NCI-H2107 treated with DMSO at 0.1 percent for 48 hours (cell line): ENCODE results near the gene ATP8B1.
"Not testable (repeated sequence)": the region's sequence is repeated elsewhere in the genome, so short reads cannot be mapped to it uniquely, and the experiment has no call there.

Experiments used
- DNase-seq: peaks from one replicate; lab custom pipeline; 2025; ENCODE audit not compliant: unreplicated experiment; lab: John Stamatoyannopoulos, UW

The ATP8B1 gene

DNA sequence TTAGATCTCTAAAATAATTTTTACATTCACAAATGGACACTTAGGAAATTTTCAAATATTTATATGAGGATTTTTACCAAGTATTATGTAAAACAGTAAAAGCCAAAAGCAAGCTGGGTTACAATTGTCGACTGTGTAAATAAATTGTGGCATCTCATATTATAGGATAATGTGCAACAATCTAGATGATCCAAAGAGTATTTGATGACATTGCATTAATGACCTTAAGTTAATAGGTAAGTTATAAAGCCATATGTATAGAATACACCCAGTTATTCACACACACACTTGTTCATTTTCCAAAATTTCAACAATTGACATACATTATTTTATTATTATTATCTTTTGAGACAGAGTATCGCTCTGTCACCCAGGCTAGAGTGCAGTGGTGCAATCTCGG, 69.3 kb downstream of the ATP8B1 start:
- DNase-seq, result no peak

GRCh38 chr18:57730146-57730545, 73.0 kb downstream of the ATP8B1 start:
- DNase-seq, result no peak

DNA sequence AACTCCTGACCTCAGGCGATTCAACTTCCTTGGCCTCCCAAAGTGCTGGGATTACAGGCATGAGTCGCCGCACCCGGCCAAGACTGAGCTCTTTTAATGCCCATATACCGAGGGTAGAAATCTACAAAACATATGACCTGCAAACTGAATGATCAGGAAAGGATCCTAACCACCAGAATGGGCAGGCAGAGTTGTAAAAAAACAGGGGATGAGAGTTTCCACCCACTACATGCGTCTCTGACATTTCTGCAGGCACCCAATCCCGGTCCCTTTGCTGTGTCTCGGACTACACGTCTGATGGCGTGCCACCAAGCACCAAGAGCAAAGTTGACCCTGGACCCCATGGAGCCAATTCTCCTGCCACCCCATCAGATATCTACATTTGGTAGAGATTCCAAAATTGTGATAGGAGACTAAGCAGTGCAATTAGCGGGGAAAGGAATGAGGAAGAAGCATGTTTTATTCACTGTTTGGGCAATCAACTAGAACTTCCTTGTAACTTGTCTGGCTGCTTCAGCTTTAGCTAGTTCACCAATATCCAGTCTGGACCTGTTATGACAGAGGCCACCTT, 74.1 kb downstream of the ATP8B1 start:
- no peak for DNase-seq

GRCh38 chr18:57727952-57728807, 74.9 kb downstream of the ATP8B1 start:
- no peak for DNase-seq

DNA sequence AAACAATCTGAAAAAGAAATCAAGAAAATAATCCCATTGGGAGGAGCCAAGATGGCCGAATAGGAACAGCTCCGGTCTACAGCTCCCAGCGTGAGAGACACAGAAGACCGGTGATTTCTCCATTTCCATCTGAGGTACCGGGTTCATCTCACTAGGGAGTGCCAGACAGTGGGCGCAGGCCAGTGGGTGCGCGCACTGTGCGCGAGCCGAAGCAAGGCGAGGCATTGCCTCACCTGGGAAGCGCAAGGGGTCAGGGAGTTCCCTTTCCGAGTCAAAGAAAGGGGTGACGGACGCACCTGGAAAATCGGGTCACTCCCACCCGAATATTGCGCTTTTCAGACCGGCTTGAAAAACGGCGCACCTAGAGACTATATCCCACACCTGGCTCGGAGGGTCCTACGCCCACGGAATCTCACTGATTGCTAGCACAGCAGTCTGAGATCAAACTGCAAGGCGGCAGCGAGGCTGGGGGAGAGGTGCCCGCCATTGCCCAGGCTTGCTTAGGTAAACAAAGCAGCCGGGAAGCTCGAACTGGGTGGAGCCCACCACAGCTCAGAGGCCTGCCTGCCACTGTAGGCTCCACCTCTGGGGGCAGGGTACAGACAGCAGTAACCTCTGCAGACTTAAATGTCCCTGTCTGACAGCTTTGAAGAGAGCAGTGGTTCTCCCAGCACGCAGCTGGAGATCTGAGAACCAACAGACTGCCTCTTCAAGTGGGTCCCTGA, 83.7 kb downstream of the ATP8B1 start:
- DNase-seq, result not testable (repeated sequence)

GRCh38 chr18:57716549-57716948, 86.6 kb downstream of the ATP8B1 start:
- DNase-seq, result no peak

DNA sequence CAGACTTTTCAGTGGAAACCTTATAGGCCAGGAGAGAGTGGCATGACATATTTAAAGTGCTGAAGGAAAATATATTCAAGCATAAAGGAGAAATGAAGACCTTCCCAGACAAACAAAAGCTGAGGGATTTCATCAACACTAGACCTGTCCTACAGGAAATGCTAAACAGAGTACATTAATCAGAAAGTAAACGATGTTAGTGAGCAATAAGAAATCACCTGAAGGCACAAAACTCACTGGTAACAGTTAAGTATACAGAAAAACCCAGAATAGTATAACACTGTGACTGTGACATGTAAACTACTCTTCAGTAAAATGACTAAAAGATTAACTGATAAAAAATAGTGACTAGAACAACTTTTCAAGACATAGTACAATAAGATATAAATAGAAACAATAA, 87.4 kb downstream of the ATP8B1 start:
- no peak for DNase-seq

GRCh38 chr18:57715073-57715472, 88.0 kb downstream of the ATP8B1 start:
- no peak for DNase-seq

GRCh38 chr18:57710226-57710625, 92.9 kb downstream of the ATP8B1 start:
- DNase-seq, result no peak

DNA sequence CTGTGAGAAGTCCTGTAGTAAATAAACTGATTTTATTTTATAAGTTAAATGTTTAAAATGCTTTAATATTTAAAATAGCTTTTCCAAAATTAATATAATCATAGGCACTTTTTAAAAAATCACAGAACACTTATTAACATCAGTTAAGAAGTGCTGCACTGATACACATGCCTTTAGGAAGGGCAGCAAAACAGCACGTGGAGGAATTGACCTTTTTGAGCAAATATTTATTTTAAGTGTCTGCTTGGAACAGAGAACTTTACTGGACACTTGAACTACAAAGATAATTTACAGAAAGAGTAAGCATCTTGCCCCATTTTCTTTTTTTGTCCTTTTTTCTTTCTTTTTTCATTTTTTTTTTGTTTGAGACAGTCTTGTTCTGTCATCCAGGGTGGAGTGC, 93.8 kb downstream of the ATP8B1 start:
- no peak for DNase-seq

DNA sequence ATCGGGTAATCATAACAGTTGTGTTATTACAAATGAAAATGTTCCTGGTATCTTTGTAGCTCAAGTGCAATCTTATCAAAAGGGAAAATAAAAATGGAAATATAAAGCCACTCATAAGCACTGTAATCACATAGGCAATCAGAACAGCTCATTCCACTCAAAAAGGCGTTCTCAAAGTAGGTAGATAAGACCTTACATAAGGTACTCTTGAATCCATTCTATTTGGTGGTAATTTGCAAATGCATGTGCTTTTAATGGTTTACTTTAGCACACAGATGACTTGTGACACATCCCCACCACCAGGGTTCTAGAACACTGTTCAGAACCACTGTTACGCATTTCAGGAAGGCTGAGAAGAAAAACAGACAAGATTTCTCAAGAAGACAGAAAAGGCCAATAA, 94.8 kb downstream of the ATP8B1 start:
- DNase-seq, result no peak

DNA sequence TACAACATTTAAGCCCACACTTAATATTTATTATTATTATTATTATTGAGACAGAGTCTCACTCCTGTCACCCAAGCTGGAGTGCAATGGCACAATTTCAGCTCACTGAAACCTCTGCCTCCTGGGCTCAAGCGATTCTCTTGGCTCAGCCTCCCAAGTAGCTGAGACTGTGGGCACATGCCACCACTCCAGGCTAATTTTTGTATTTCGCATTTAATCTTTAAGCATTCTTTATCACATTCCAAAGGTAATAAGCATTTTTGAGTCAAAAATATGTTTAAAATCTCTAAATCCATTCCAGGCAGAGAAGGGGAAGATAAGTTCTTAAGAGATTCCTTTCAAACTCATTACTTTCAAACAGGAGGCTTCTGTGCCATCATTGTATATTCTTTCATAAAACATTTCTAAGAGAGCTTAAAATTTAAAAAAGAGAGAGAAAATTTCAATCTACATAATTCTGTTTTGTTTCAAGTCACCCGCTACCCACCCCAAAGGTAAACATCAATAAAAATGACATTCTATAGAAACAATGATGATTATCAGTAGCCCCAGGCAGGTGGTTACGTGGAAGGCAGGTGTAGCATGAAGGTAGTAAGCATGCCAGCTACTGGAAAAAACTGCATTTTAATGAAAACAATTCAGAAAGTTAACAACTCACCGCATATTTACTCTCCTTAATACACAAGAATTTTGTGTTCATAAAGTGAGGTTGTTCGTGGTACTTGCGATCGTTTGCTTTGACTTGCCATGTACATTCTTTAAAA, 97.1 kb downstream of the ATP8B1 start:
- DNase-seq, result peak; percentile 11

- no peak for DNase-seq
Measured at GRCh38 chr18:57705011-57705410, 98.1 kb downstream of the ATP8B1 start.

- DNase-seq, result no peak
Measured at GRCh38 chr18:57698571-57699276, 104.4 kb downstream of the ATP8B1 start.

GRCh38 chr18:57697426-57697825, 105.7 kb downstream of the ATP8B1 start:
- no peak for DNase-seq

- no peak for DNase-seq
Measured at GRCh38 chr18:57696271-57696670, 106.8 kb downstream of the ATP8B1 start.

DNA sequence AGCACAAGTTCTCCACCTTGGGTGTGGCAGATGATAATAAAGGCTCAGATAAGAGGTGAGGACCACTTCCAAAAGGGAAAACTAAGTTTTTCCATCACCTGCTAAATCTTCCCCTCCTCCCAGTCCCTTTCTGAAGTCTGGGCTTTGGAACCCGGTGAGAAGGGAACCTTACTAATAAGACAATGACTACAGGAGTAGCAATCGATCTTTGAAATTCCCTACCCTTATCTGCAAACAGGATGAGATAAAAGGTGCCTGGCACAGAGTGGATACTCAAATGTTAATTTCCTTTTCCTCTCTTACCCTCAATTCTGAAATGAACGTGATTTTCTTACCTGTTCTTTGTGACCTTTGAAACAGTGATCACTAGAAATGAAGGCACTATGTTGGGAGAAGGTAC, 111.8 kb downstream of the ATP8B1 start:
- no peak for DNase-seq

DNA sequence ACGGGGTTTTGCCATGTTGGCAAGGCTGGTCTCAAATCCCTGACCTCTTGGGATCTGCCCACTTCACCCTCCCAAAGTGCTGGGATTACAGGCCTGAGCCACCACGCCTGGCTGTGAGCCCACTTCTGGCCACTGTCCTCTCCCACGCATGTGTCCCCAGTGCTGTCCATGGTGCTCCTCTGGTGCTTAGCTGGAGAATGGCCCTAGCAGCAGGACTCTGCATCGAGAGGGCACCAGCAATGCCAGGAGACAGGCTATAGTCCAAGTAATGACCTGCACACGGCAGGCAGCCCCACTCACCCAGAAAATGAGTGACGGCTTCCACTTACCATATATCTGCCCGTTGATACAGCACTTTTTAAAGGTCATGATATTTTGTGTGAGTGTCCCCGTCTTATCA, 115.1 kb downstream of the ATP8B1 start:
- no peak for DNase-seq

DNA sequence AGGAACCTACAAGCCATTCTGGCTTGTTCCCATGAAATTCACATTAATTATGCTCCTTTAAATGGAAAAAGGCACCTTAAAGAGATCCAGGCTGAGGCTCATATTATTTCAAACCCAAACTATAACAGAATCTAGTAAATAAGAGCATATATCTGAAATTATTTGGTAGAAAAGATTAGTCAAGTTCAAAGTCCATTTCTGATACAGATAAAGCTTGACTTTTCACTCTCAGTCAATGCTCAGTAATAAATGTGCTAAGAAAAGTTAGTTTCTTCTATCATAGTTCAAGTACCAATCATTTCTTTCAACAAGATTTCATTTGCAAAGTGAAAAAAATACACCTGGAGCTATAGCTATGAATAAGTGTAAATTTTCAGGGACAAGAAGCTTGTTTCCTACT, 119.6 kb downstream of the ATP8B1 start:
- DNase-seq, result no peak

- no peak for DNase-seq
Measured at GRCh38 chr18:57677262-57678211, 125.6 kb downstream of the ATP8B1 start.
